ENCODE results near the gene C1S.

DNA sequence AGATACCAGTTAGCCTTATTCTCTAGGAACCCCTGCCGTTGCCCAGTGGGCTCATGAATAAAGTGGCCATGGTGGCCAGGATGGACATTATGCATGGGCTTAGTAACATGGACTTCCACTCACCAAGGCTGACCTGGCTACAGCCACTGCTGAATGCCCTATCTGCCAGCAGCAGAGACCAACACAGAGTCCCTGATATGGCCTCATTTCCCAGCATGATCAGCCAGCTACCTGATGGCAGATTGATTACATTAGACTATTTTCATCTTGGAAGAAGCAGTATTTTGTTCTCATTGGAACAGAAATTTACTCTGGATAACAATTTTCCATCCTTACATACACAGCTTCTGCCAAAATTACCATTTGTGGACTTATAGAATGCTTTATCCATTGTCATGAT, 26.1 kb upstream of the C1S start:
- TF ChIP-seq, protein P1, sequence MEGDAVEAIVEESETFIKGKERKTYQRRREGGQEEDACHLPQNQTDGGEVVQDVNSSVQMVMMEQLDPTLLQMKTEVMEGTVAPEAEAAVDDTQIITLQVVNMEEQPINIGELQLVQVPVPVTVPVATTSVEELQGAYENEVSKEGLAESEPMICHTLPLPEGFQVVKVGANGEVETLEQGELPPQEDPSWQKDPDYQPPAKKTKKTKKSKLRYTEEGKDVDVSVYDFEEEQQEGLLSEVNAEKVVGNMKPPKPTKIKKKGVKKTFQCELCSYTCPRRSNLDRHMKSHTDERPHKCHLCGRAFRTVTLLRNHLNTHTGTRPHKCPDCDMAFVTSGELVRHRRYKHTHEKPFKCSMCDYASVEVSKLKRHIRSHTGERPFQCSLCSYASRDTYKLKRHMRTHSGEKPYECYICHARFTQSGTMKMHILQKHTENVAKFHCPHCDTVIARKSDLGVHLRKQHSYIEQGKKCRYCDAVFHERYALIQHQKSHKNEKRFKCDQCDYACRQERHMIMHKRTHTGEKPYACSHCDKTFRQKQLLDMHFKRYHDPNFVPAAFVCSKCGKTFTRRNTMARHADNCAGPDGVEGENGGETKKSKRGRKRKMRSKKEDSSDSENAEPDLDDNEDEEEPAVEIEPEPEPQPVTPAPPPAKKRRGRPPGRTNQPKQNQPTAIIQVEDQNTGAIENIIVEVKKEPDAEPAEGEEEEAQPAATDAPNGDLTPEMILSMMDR (IDR thresholded peaks at IDR 0.05 in 8 of 11, conservative IDR thresholded peaks at IDR 0.05 in 3 of 11), result no peak
- no peak for TF ChIP-seq POLR2A (IDR thresholded peaks at IDR 0.05)

Data from spleen (tissue), 7 donors.